Keratinocyte (primary cell): ENCODE results near the gene BANK1. TPM values are rescaled to one million over a fixed set of nuclear protein-coding genes. Genes with fewer than 3 reads are reported as not detected.

Experiments
- DNase-seq: peaks from one replicate; pipeline ENCODE4 v3.0.0-alpha.2; 2011; ENCODE audit warnings: low read depth, missing footprints, low spot score
- FAIRE-seq: peaks from 2 replicates; lab custom pipeline; 2011; peaks lifted over from hg19 to GRCh38; lab: Jason Lieb, UNC
- H2AFZ ChIP-seq: 2 replicates; pipeline ENCODE4 v1.6.0; 2012; ENCODE audit warnings: low read length, control low read depth, inconsistent platforms; ENCODE audit not compliant: control insufficient read depth
- H3K27ac ChIP-seq: 2 replicates; pipeline ENCODE4 v1.5.1; 2011; ENCODE audit warnings: low read length; ENCODE audit not compliant: control insufficient read depth, insufficient read depth
- H3K27me3 ChIP-seq: 3 replicates; pipeline ENCODE4 v1.6.0; 2011; ENCODE audit warnings: low read length; ENCODE audit not compliant: control insufficient read depth, insufficient read depth; ENCODE audit errors: extremely low read depth
- H3K36me3 ChIP-seq, 2 experiments: 2 replicates in 1 of 2; 3 replicates in 1 of 2; pipeline ENCODE4 v1.5.1; 2011; ENCODE audit warnings: low read length in 2 of 2, mild to moderate bottlenecking in 1 of 2; ENCODE audit not compliant: control insufficient read depth in 2 of 2, insufficient read depth in 2 of 2; ENCODE audit errors: extremely low read depth in 1 of 2
- H3K4me1 ChIP-seq: 3 replicates; pipeline ENCODE4 v1.5.1; 2011; ENCODE audit warnings: low read length; ENCODE audit not compliant: control insufficient read depth, insufficient read depth; ENCODE audit errors: extremely low read depth
- H3K4me2 ChIP-seq: 3 replicates; pipeline ENCODE4 v1.6.0; 2011; ENCODE audit warnings: low read depth, low read length; ENCODE audit not compliant: control insufficient read depth, insufficient read depth; ENCODE audit errors: extremely low read depth
- H3K4me3 ChIP-seq, 3 experiments: fragments of 200-600 bp in 1 of 3; sonication (generic) in 1 of 3; 2 replicates in 2 of 3; 3 replicates in 1 of 3; pipeline ENCODE4 v1.5.1; 2011 to 2016; ENCODE audit warnings: low read length in 3 of 3, mild to moderate bottlenecking in 3 of 3, control low read depth in 2 of 3, inconsistent platforms in 1 of 3, low read depth in 1 of 3, mixed read lengths in 1 of 3, mixed run types in 1 of 3, moderate library complexity in 1 of 3; ENCODE audit not compliant: control insufficient read depth in 2 of 3, insufficient read depth in 2 of 3; ENCODE audit errors: extremely low read depth in 1 of 3
- H3K79me2 ChIP-seq: 2 replicates; pipeline ENCODE4 v1.6.0; 2012; ENCODE audit warnings: low read length; ENCODE audit not compliant: control insufficient read depth, insufficient read depth
- H3K9ac ChIP-seq: 3 replicates; pipeline ENCODE4 v1.6.0; 2011; ENCODE audit warnings: low read length; ENCODE audit not compliant: control insufficient read depth, insufficient read depth; ENCODE audit errors: extremely low read depth
- H3K9me1 ChIP-seq: 3 replicates; pipeline ENCODE4 v1.6.0; 2011; ENCODE audit warnings: low read length; ENCODE audit not compliant: control insufficient read depth, insufficient read depth; ENCODE audit errors: extremely low read depth
- H3K9me3 ChIP-seq: 2 replicates; pipeline ENCODE4 v1.5.1; 2012; ENCODE audit warnings: low read depth, low read length; ENCODE audit not compliant: control insufficient read depth
- H4K20me1 ChIP-seq: 3 replicates; pipeline ENCODE4 v1.6.0; 2011; ENCODE audit warnings: low read length; ENCODE audit not compliant: control insufficient read depth, insufficient read depth; ENCODE audit errors: extremely low read depth
- EZH2 ChIP-seq: IDR thresholded peaks from one replicate; pipeline ENCODE4 v1.6.1; 2012; ENCODE audit warnings: inconsistent platforms, mild to moderate bottlenecking, low read length, moderate library complexity
- dilution Hi-C: fragments of 300-500 bp; cut with MboI; formaldehyde crosslinking; loops from one replicate; pipeline ENCODE4 v1.7.0; 2020; ENCODE audit warnings: low sequenced_read_pairs; ENCODE audit not compliant: extremely low pct_ligation_motif_present
- polyA plus RNA-seq, 5 experiments: library from polyadenylated mRNA; depleted of rRNA in 3 of 5; stranded (reverse) in 3 of 5; stranded (forward) in 1 of 5; unstranded in 1 of 5; fragments of >200 nt; gene quantifications; 1 replicate in 1 of 5; 2 replicates in 3 of 5; 3 replicates in 1 of 5; pipeline versions ENCODE4 v1.2.1 to v1.2.3, GENCODE V29; 2011 to 2012; ENCODE audit warnings: missing spikeins in 2 of 5, low read depth in 1 of 5, low replicate concordance in 1 of 5
- TF ChIP-seq, protein P1 (sequence below), 3 experiments: IDR thresholded peaks in 1 of 3; conservative IDR thresholded peaks in 1 of 3; optimal IDR thresholded peaks in 1 of 3; 2 replicates in 2 of 3; 3 replicates in 1 of 3; pipeline versions ENCODE3 to v1.5.1; 2011; ENCODE audit warnings: low read length in 3 of 3, mild to moderate bottlenecking in 3 of 3, moderate library complexity in 2 of 3, control low read depth in 1 of 3, inconsistent platforms in 1 of 3; ENCODE audit not compliant: insufficient read depth in 2 of 3; ENCODE audit errors: extremely low read depth in 1 of 3

BANK1 gene
- polyA plus RNA-seq, 1 donor (not counting 4 experiments of a cell fraction or from before 2014, with no cell fraction given): 0.25 TPM

DNA sequence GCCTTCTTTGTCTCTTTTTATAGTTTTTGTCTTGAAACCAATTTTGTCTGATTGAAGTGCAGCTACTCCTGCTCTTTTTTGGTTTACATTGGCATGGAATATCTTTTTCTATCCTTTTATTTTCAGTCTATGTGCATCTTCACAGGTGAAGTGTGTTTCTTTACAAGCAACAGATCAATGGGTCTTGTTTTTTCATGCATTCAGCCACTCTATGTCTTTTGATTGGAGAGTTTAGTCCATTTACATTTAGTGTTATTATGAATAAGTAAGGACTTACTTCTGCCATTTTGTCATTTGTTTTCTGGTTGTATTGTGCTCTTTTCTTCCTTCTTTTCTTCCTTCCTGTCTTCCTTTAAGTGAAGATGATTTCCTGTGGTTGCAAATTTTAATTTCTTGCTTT, 330.3 kb downstream of the BANK1 start:
- no peaks in the 10 kb centered on the region for H3K9me1 ChIP-seq
- dilution Hi-C loops: no loop called here

More for the DNA sequence above, 330.3 kb downstream of the BANK1 start:
- Histone ChIP-seq H3K9me3 (no peaks in the 10 kb centered on the region), H3K4me2 (no peak overlapping the region), H4K20me1 (no peaks in the 10 kb centered on the region), H2AFZ (no peak overlapping the region), H3K36me3 (no peaks in the 10 kb centered on the region), H3K4me3 (no peak overlapping the region), H3K9ac (no peak overlapping the region), H3K27ac (no peak overlapping the region), H3K27me3 (no peaks in the 10 kb centered on the region), H3K4me1 (no peaks in the 10 kb centered on the region), H3K79me2 (no peaks in the 10 kb centered on the region)
- TF ChIP-seq, protein P1, sequence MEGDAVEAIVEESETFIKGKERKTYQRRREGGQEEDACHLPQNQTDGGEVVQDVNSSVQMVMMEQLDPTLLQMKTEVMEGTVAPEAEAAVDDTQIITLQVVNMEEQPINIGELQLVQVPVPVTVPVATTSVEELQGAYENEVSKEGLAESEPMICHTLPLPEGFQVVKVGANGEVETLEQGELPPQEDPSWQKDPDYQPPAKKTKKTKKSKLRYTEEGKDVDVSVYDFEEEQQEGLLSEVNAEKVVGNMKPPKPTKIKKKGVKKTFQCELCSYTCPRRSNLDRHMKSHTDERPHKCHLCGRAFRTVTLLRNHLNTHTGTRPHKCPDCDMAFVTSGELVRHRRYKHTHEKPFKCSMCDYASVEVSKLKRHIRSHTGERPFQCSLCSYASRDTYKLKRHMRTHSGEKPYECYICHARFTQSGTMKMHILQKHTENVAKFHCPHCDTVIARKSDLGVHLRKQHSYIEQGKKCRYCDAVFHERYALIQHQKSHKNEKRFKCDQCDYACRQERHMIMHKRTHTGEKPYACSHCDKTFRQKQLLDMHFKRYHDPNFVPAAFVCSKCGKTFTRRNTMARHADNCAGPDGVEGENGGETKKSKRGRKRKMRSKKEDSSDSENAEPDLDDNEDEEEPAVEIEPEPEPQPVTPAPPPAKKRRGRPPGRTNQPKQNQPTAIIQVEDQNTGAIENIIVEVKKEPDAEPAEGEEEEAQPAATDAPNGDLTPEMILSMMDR (optimal IDR thresholded peaks at IDR 0.05 in 1 of 3, IDR thresholded peaks at IDR 0.05 in 1 of 3, conservative IDR thresholded peaks at IDR 0.05 in 1 of 3; ENCODE audit: extremely low read depth in 1 of 3, insufficient read depth in 2 of 3, low read length in 3 of 3): no peak
- TF ChIP-seq EZH2: no peak
- DNase-seq: no peak
- no peak for FAIRE-seq
